IPS-15b (cell line): ENCODE results near the gene MYCN.

Experiments
- H3K27me3 ChIP-seq: one replicate; pipeline ENCODE4 v1.6.1; 2013; ENCODE audit warnings: low read length; ENCODE audit not compliant: control insufficient read depth, insufficient read depth
- H3K36me3 ChIP-seq: one replicate; pipeline ENCODE4 v1.6.1; 2013; ENCODE audit warnings: low read length; ENCODE audit not compliant: control insufficient read depth, insufficient read depth
- H3K4me1 ChIP-seq: one replicate; pipeline ENCODE4 v1.6.1; 2013; ENCODE audit warnings: mild to moderate bottlenecking, low read length; ENCODE audit not compliant: control insufficient read depth, insufficient read depth
- H3K4me3 ChIP-seq: one replicate; pipeline ENCODE4 v1.5.1; 2013; ENCODE audit warnings: low read depth, low read length
- H3K9ac ChIP-seq: one replicate; pipeline ENCODE4 v1.6.1; 2013; ENCODE audit warnings: low read depth, mild to moderate bottlenecking, low read length
- H3K9me3 ChIP-seq: one replicate; pipeline ENCODE4 v1.6.1; 2013; ENCODE audit warnings: mild to moderate bottlenecking, low read length; ENCODE audit not compliant: control insufficient read depth, insufficient read depth

Gene MYCN

GRCh38 chr2:15939854-15940660, at the start of gene MYCN:
Gene MYCN (plus strand): TSS chr2:15940550. CDS start chr2:15942065, 1,515 bp downstream.
- Histone ChIP-seq H3K27me3 (no peaks in the 10 kb centered on the region), H3K4me3 (peak within 1 kb of the TSS; percentile 80)

GRCh38 chr2:15890936-15891905, 49.1 kb upstream of the MYCN start:
- no peak overlapping the region for H3K9ac ChIP-seq
- no peak overlapping the region for H3K4me3 ChIP-seq
- no peaks in the 10 kb centered on the region for H3K36me3 ChIP-seq
- peaks cover 12% of the 10 kb centered on the region for H3K4me1 ChIP-seq
- no peaks in the 10 kb centered on the region for H3K9me3 ChIP-seq
- H3K27me3 ChIP-seq = no peaks in the 10 kb centered on the region

More at GRCh38 chr2:15939854-15940660, at the start of gene MYCN:
- H3K9ac ChIP-seq = peak within 1 kb of the TSS; percentile 83
- H3K4me1 ChIP-seq = peaks cover 20% of the 10 kb centered on the region
- H3K9me3 ChIP-seq = no peaks in the 10 kb centered on the region
- H3K36me3 ChIP-seq = peaks cover 5% of the 10 kb centered on the region

- Histone ChIP-seq H3K9ac (no peak overlapping the region), H3K4me3 (no peak overlapping the region), H3K4me1 (peaks cover 12% of the 10 kb centered on the region), H3K9me3 (no peaks in the 10 kb centered on the region), H3K36me3 (no peaks in the 10 kb centered on the region), H3K27me3 (no peaks in the 10 kb centered on the region)
Measured at GRCh38 chr2:15892151-15892880, 48.0 kb upstream of the MYCN start.

- H3K27me3 ChIP-seq = no peaks in the 10 kb centered on the region
- no peaks in the 10 kb centered on the region for H3K9me3 ChIP-seq
- peaks cover 12% of the 10 kb centered on the region for H3K4me1 ChIP-seq
- H3K4me3 ChIP-seq = no peak overlapping the region
- H3K9ac ChIP-seq = no peak overlapping the region
- no peaks in the 10 kb centered on the region for H3K36me3 ChIP-seq
Measured at GRCh38 chr2:15893085-15893484, 47.3 kb upstream of the MYCN start.

- Histone ChIP-seq H3K27me3 (no peaks in the 10 kb centered on the region), H3K9me3 (no peaks in the 10 kb centered on the region), H3K4me3 (no peak overlapping the region), H3K36me3 (no peaks in the 10 kb centered on the region), H3K9ac (no peak overlapping the region), H3K4me1 (peaks cover 12% of the 10 kb centered on the region)
Measured at GRCh38 chr2:15893689-15894480, 46.5 kb upstream of the MYCN start.

GRCh38 chr2:15894481-15895144, 45.7 kb upstream of the MYCN start:
- H3K9ac ChIP-seq = no peak overlapping the region
- H3K4me1 ChIP-seq = peaks cover 12% of the 10 kb centered on the region
- no peaks in the 10 kb centered on the region for H3K36me3 ChIP-seq
- H3K4me3 ChIP-seq = no peak overlapping the region
- H3K9me3 ChIP-seq = no peaks in the 10 kb centered on the region
- H3K27me3 ChIP-seq = no peaks in the 10 kb centered on the region

GRCh38 chr2:15895615-15896469, 44.5 kb upstream of the MYCN start:
- Histone ChIP-seq H3K4me3 (no peak overlapping the region), H3K9ac (no peak overlapping the region)

GRCh38 chr2:15896859-15897258, 43.5 kb upstream of the MYCN start:
- Histone ChIP-seq H3K4me1 (peaks cover 6% of the 10 kb centered on the region), H3K9ac (no peak overlapping the region), H3K9me3 (no peaks in the 10 kb centered on the region), H3K36me3 (no peaks in the 10 kb centered on the region), H3K4me3 (no peak overlapping the region), H3K27me3 (no peaks in the 10 kb centered on the region)

More at GRCh38 chr2:15895615-15896469, 44.5 kb upstream of the MYCN start:
- Histone ChIP-seq H3K4me1 (peaks cover 12% of the 10 kb centered on the region), H3K9me3 (no peaks in the 10 kb centered on the region), H3K36me3 (no peaks in the 10 kb centered on the region), H3K27me3 (no peaks in the 10 kb centered on the region)

GRCh38 chr2:15897431-15898098, 42.8 kb upstream of the MYCN start:
- no peak overlapping the region for H3K9ac ChIP-seq
- no peak overlapping the region for H3K4me3 ChIP-seq
- H3K4me1 ChIP-seq = peaks cover 5% of the 10 kb centered on the region
- H3K36me3 ChIP-seq = no peaks in the 10 kb centered on the region
- no peaks in the 10 kb centered on the region for H3K9me3 ChIP-seq
- H3K27me3 ChIP-seq = no peaks in the 10 kb centered on the region

GRCh38 chr2:15899327-15899612, 41.1 kb upstream of the MYCN start:
- Histone ChIP-seq H3K27me3 (no peaks in the 10 kb centered on the region), H3K9ac (no peak overlapping the region), H3K9me3 (no peaks in the 10 kb centered on the region), H3K4me3 (no peak overlapping the region), H3K36me3 (no peaks in the 10 kb centered on the region), H3K4me1 (peaks cover 2% of the 10 kb centered on the region)
